GM19438 (cell line): ENCODE measurements around the gene KCTD16.

Source experiments
- ATAC-seq: cut with Tn5 transposase; IDR thresholded peaks from one replicate; pipeline ENCODE4 v1.9.1; 2021; ENCODE audit warnings: low read depth; ENCODE audit not compliant: unreplicated experiment

KCTD16 gene

DNA sequence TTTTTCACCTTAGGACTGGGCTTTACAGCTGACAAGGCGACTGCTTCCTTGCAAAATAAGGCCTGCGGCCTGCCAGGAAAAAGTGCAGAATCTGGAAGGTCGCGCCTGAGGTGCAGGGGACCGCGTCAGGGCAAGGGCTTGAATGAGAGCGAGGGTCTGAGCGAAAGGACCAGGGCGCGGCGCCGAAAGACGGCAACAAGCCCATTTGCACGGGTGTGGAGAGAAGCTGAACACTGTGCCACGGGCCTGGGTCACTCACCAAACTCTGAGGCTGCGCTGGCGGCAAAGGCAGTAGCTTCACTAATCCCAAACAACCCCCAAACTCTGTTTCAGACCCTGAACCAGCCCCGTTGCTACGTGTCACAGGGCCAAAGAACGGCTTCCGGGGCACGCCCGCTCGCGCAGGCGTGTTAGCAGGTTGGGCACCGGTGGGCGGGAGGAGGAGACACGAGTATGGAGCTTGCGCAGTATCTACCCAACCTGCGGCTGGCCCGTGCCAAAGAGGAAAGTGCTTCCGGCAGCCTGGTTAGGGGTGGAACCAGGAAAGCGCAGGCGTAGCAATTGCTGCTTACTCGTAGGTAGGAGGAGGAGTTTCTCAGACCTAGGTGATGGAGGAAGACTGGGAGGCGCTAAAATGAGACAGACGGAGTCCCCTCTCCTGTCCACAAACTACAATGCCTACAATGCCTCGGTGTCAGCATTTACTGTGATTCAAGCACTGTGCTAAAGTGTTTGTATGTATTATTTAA, at the start of gene KCTD16, which contains the start of gene YIPF5:
Gene KCTD16 (plus strand): TSS at position 598 of the 749 bp plus-strand sequence.
Gene YIPF5 (minus strand): TSS at position 384 of the 749 bp plus-strand sequence. CDS start 704 bp downstream, outside the sequence.
- peak; percentile 99 for ATAC-seq

GRCh38 chr5:144121577-144121976, 49.1 kb upstream of the KCTD16 start:
- ATAC-seq, result no peak

- ATAC-seq, result no peak
These were observed 48.6 kb upstream of the KCTD16 start for GRCh38 chr5:144122081-144122480.

- no peak for ATAC-seq
These were observed 48.0 kb upstream of the KCTD16 start for GRCh38 chr5:144122641-144123040.

DNA sequence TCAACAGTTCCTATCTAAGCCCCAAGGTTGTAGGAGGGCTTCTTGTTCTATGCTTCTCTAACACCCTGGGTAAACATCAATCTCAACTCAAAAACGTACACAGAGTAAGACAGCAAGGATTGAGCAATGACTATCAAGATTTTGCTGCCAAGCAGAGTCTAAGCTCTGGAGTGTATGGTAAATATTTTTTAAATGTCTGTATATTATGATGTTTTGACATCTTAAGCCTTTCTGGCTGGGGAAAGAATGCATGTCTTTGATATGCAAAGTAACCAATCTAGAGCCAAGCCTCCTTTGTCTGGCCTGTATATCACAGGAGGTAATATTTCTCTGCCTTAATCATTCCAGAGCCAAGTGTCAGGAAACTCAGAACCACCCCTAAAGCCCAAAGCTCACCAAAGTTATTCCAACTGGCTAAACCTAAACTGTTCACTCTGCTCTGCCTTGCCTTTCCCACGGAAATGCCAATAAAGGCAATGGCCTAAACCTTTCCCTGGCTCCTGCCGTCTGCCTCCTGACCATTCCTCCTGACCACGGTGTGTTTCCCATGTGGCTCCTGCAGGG, 45.4 kb upstream of the KCTD16 start:
- ATAC-seq, result no peak

DNA sequence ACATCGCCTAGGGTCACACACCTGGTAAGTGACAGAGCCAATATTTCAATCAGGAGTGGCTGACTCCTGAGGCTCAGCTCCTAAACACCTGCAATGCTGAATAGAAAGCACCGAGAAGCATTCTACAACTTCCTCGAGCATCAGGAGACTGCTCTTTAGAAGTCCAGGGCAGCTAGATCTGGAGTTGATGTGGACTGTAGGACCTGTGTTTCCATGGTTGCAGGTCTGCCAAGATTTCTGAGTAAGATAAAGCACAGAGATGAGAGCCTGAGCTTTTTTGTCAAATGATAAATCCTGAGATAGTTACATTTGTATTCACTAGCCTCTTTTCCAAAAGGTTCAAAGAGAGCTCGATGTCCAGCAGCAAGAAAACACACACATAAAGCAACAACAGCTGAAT, 44.0 kb upstream of the KCTD16 start:
- no peak for ATAC-seq

DNA sequence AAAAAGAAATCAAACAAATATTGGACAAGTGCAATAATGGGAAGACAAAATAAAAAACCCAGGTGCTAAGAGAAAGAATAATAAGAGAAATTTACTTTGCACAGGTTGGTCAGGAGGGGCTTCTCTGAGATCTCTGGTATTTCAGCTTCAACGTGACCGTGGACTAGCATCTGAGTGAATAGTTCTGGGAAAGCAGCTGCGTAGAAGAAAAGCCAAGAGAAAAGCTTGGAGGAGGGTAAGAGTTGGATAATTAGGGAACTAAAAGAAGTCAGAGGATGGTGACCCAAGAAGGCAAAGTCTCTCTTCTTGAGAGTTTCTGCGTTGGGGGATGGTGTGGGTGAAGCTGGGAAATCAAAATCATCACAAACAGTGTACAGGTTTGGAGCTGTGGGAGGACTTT, 41.8 kb upstream of the KCTD16 start:
- no peak for ATAC-seq

DNA sequence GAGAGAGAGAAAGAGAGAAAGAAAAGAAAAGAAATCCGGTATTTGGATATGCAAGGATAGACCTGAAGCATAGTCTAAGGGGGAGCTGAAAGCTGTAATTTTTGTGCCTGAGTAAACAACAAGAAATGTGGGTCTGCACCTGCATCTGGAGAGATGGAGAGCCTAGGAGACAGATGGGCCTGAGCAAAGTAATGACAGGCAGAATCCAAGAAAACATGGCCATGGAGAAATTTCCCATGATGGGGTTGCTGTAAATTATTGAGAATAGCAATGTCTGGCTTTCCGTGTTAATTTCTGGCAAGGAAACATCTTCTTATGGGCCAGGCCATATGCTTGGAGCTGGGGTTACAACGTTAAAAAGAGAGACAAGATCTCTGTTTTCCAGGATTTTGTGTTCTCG, 40.4 kb upstream of the KCTD16 start:
- ATAC-seq, result no peak

GRCh38 chr5:144131261-144131660, 39.4 kb upstream of the KCTD16 start:
- no peak for ATAC-seq

DNA sequence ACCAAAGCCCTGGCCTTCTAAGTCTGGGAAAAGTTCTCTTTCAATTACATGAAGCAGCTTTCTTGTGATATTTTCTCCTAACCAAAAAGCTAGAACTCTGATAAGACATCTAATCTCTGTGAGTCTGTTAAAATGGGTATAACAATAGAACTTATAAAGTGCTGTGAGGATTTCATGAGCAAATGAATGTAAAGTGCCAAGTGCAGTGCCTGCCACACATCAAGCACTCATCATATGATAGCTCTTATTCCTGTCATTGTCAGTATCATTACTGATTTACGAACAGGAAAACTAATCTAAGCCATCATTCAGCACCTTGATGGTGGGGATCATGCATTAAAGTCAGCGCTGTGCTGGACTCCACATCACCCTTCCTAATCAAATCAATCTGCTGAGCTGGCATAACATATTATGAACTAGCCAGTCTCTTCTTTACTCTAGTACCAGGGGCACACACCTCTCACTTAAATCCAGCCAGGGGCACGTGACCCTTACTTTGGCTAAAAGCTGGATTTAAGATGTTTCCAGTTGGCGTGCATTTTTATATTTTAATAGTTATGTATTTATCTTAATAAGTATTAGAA, 37.5 kb upstream of the KCTD16 start:
- no peak for ATAC-seq

GRCh38 chr5:144134194-144134826, 36.4 kb upstream of the KCTD16 start:
- no peak for ATAC-seq

DNA sequence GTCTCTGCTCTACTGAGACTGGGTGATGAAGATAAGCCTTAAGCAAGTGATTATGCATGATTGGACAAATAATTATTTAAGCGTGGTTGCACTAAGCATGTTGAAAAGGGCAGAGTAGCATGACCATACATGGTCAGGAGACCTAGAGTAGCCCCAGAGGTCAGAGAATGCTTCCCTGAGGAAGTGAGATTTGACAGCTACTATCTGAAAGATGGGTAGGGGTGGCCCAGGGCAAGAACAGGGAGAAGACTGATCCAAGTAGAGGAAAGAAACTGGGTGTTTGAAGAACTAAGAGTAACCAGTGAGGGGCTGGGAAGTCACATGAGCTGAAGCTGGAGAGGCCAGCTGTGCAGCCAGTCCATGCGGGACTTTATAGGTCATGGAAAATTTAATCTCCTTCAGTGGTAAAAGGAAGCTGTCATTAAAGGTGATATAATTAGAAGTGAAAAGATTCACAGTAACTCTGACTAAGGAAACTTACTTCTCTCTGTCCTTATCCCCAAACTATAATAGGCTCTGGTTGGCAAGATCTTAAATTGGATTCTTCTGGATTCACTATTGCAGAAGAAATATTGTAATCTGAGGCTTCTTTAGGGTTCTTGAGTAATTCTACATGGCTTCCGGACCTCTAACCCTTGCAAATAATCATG, 35.4 kb upstream of the KCTD16 start:
- no peak for ATAC-seq

GRCh38 chr5:144139586-144139985, 31.1 kb upstream of the KCTD16 start:
- no peak for ATAC-seq

DNA sequence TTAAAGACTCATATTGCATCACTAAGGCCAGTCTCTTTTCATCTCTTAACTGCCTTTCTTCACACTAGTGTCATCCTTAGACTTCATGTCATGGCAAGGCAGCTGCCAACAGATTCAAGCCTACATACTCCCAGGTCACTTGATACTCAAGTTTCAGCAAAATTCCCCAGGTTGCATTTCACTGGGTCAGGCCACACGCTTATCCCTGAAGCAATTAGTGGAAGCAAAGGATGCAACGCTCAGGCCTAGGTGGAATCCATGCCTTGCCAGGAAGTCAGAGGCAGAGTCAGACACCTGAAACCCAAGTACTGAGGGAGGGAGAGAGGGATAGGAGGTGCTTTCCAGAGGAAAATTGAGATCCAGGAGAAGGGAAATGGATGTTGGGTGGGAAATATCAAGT, 29.1 kb upstream of the KCTD16 start:
- no peak for ATAC-seq

GRCh38 chr5:144142139-144142823, 28.4 kb upstream of the KCTD16 start:
- peak; percentile 98 for ATAC-seq

DNA sequence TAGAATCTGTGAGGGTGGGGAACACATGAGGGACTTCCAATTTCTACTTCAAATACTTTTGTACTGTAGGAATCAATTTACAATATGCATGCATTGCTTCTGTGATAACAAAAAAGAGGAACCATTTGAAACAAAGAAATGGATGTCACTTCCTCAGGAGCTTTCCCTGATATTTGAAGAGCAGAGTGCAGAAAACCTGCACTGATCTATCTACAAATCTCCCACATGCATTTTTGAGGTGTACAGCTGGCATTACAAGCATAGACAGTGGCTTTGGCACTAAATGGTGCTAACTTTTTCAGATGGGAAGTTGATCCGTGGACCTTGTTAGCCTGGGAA, 27.9 kb upstream of the KCTD16 start:
- ATAC-seq, result no peak

- ATAC-seq, result no peak
These were observed 27.0 kb upstream of the KCTD16 start for GRCh38 chr5:144143625-144144024.

GRCh38 chr5:144144956-144145751, 25.5 kb upstream of the KCTD16 start:
- ATAC-seq, result no peak

DNA sequence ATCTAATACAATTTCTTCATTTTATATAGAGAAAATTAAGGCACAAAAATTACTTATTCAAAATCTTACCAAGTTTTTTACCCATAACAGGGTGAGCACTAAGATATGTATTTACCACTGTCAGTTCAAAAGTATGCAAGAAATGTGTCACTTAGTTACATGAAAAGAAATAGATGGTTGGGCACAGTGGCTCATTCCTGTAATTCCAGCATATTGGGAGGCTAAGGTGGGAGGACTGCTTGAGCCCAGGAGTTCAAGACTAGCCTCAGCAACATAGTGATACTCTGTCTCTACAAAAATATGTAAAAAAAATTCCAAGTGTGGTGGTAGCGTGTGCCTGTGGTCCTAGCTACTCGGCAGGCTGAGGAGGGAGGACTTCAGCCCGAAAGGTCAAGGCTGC, 19.6 kb upstream of the KCTD16 start:
- no peak for ATAC-seq

- no peak for ATAC-seq
These were observed 13.9 kb upstream of the KCTD16 start for GRCh38 chr5:144156767-144157171.
